ENCODE measurements around the gene GTF2IRD1. TPM values are rescaled to one million over a fixed set of nuclear protein-coding genes. Genes with fewer than 3 reads are reported as not detected.
"Not testable (repeated sequence)": the region's sequence is repeated elsewhere in the genome, so short reads cannot be mapped to it uniquely, and the experiment has no call there.

GTF2IRD1 gene
- total RNA-seq, 1 donor from 2014 or later: 13.2 TPM

- no peak for DNase-seq (ENCODE audit: low spot score)
- intact Hi-C loops (cut with DNase I): no loop called here
Measured at GRCh38 chr7:74501298-74501697, 47.6 kb downstream of the GTF2IRD1 start.

- DNase-seq (ENCODE audit: low spot score): peak; percentile 80
- intact Hi-C loops (cut with DNase I): no loop called here
Measured at GRCh38 chr7:74502216-74502891, 48.6 kb downstream of the GTF2IRD1 start.

GRCh38 chr7:74503061-74503460 is 49.4 kb downstream of the GTF2IRD1 start:
- intact Hi-C loops (cut with DNase I): no loop called here
- DNase-seq (ENCODE audit: low spot score): no peak

GRCh38 chr7:74503943-74504342 is 50.2 kb downstream of the GTF2IRD1 start:
- no peak for DNase-seq (ENCODE audit: low spot score)
- intact Hi-C loops (cut with DNase I): no loop called here

GRCh38 chr7:74505471-74506324 is 52.0 kb downstream of the GTF2IRD1 start:
- no peak for DNase-seq (ENCODE audit: low spot score)
- intact Hi-C loops (cut with DNase I): loop anchor here (1.0 kb wide), 1 partner anchor 28 kb away; no protein-coding TSS in a partner anchor

GRCh38 chr7:74506325-74506724 is 52.6 kb downstream of the GTF2IRD1 start:
- no peak for DNase-seq (ENCODE audit: low spot score)
- intact Hi-C loops (cut with DNase I): loop anchor here (1.0 kb wide), 1 partner anchor 27 kb away; no protein-coding TSS in a partner anchor

- no peak for DNase-seq (ENCODE audit: low spot score)
- intact Hi-C loops (cut with DNase I): no loop called here
Measured at GRCh38 chr7:74507538-74508319, 54.0 kb downstream of the GTF2IRD1 start.

GRCh38 chr7:74509453-74509852 is 55.7 kb downstream of the GTF2IRD1 start:
- intact Hi-C loops (cut with DNase I): not testable (repeated sequence)

GRCh38 chr7:74511345-74511744 is 57.6 kb downstream of the GTF2IRD1 start:
- intact Hi-C loops (cut with DNase I): no loop called here
- DNase-seq (ENCODE audit: low spot score): no peak

More at GRCh38 chr7:74509453-74509852, 55.7 kb downstream of the GTF2IRD1 start:
- not testable (repeated sequence) for DNase-seq (ENCODE audit: low spot score)

GRCh38 chr7:74512762-74513161 is 59.1 kb downstream of the GTF2IRD1 start:
- DNase-seq (ENCODE audit: low spot score): no peak
- intact Hi-C loops (cut with DNase I): no loop called here

GRCh38 chr7:74514131-74514591 is 60.5 kb downstream of the GTF2IRD1 start:
- DNase-seq (ENCODE audit: low spot score): peak; percentile 80
- intact Hi-C loops (cut with DNase I): loop anchor here (1.0 kb wide), 1 partner anchor 36 kb away; no protein-coding TSS in a partner anchor

- intact Hi-C loops (cut with DNase I): no loop called here
- DNase-seq (ENCODE audit: low spot score): no peak
Measured at GRCh38 chr7:74515276-74515675, 61.6 kb downstream of the GTF2IRD1 start.

- intact Hi-C loops (cut with DNase I): no loop called here
- DNase-seq (ENCODE audit: low spot score): no peak
Measured at GRCh38 chr7:74516214-74516613, 62.5 kb downstream of the GTF2IRD1 start.

- no peak for DNase-seq (ENCODE audit: low spot score)
- intact Hi-C loops (cut with DNase I): no loop called here
Measured at GRCh38 chr7:74518041-74518440, 64.3 kb downstream of the GTF2IRD1 start.

- no peak for DNase-seq (ENCODE audit: low spot score)
- intact Hi-C loops (cut with DNase I): no loop called here
Measured at GRCh38 chr7:74518654-74519053, 64.9 kb downstream of the GTF2IRD1 start.

- DNase-seq (ENCODE audit: low spot score): no peak
- intact Hi-C loops (cut with DNase I): no loop called here
Measured at GRCh38 chr7:74519395-74519794, 65.7 kb downstream of the GTF2IRD1 start.

GRCh38 chr7:74521855-74522254 is 68.1 kb downstream of the GTF2IRD1 start:
- intact Hi-C loops (cut with DNase I): no loop called here
- no peak for DNase-seq (ENCODE audit: low spot score)

GRCh38 chr7:74522281-74522905 is 68.7 kb downstream of the GTF2IRD1 start:
- intact Hi-C loops (cut with DNase I): no loop called here
- DNase-seq (ENCODE audit: low spot score): no peak

- intact Hi-C loops (cut with DNase I): no loop called here
- no peak for DNase-seq (ENCODE audit: low spot score)
Measured at GRCh38 chr7:74523015-74523414, 69.3 kb downstream of the GTF2IRD1 start.

Data from cardiac septum (tissue), 1 donor.